Astrocyte (in vitro differentiated cells and primary cell): ENCODE data around the gene LNPK. TPM values are rescaled to one million over a fixed set of nuclear protein-coding genes. Genes with fewer than 3 reads are reported as not detected.

Experiments used
- DNase-seq: peaks from one replicate; pipeline ENCODE4 v3.0.0-alpha.2; 2010; ENCODE audit warnings: low read depth
- FAIRE-seq: peaks from 2 replicates; lab custom pipeline; 2011; peaks lifted over from hg19 to GRCh38; lab: Jason Lieb, UNC
- H2AFZ ChIP-seq: 2 replicates; pipeline ENCODE4 v1.6.0; 2012; ENCODE audit warnings: low read depth, low read length, inconsistent platforms
- H3K27ac ChIP-seq: 2 replicates; pipeline ENCODE4 v1.5.1; 2011; ENCODE audit warnings: low read depth, low read length, inconsistent platforms
- H3K27me3 ChIP-seq: 2 replicates; pipeline ENCODE4 v1.6.0; 2011; ENCODE audit warnings: low read length, inconsistent platforms; ENCODE audit not compliant: insufficient read depth
- H3K36me3 ChIP-seq: 2 replicates; pipeline ENCODE4 v1.5.1; 2011; ENCODE audit warnings: low read length, inconsistent platforms; ENCODE audit not compliant: insufficient read depth
- H3K4me1 ChIP-seq: 2 replicates; pipeline ENCODE4 v1.5.1; 2011; ENCODE audit warnings: low read length, inconsistent platforms; ENCODE audit not compliant: insufficient read depth
- H3K4me2 ChIP-seq: 2 replicates; pipeline ENCODE4 v1.6.0; 2012; ENCODE audit warnings: low read length, inconsistent platforms
- H3K4me3 ChIP-seq: 2 replicates; pipeline ENCODE4 v1.5.1; 2011; ENCODE audit warnings: low read depth, mild to moderate bottlenecking, low read length, inconsistent platforms; ENCODE audit not compliant: insufficient read depth
- H3K79me2 ChIP-seq: 2 replicates; pipeline ENCODE4 v1.6.0; 2012; ENCODE audit warnings: mild to moderate bottlenecking, low read length, inconsistent platforms; ENCODE audit not compliant: insufficient read depth
- H3K9ac ChIP-seq: 2 replicates; pipeline ENCODE4 v1.6.0; 2012; ENCODE audit warnings: mild to moderate bottlenecking, low read length, inconsistent platforms
- H3K9me3 ChIP-seq: 2 replicates; pipeline ENCODE4 v1.5.1; 2012; ENCODE audit warnings: low read depth, mild to moderate bottlenecking, low read length, inconsistent platforms; ENCODE audit not compliant: insufficient read depth
- H4K20me1 ChIP-seq: 2 replicates; pipeline ENCODE4 v1.6.0; 2012; ENCODE audit warnings: low read length, inconsistent platforms; ENCODE audit not compliant: insufficient read depth
- H3K27ac Mint-ChIP-seq: one replicate; pipeline ENCODE4 v1.8.0; 2021; ENCODE audit warnings: mild to moderate bottlenecking, mixed read lengths; ENCODE audit not compliant: unreplicated experiment
- H3K27me3 Mint-ChIP-seq: one replicate; pipeline ENCODE4 v1.8.0; 2021; ENCODE audit warnings: low read depth, mixed read lengths; ENCODE audit not compliant: unreplicated experiment
- H3K36me3 Mint-ChIP-seq: one replicate; pipeline ENCODE4 v1.8.0; 2021; ENCODE audit warnings: low read depth, mixed read lengths; ENCODE audit not compliant: unreplicated experiment
- H3K4me1 Mint-ChIP-seq: one replicate; pipeline ENCODE4 v1.8.0; 2021; ENCODE audit warnings: low read depth, mixed read lengths; ENCODE audit not compliant: unreplicated experiment
- H3K4me3 Mint-ChIP-seq: one replicate; pipeline ENCODE4 v1.8.0; 2021; ENCODE audit warnings: mild to moderate bottlenecking, moderate library complexity, mixed read lengths; ENCODE audit not compliant: unreplicated experiment
- H3K9me3 Mint-ChIP-seq: one replicate; pipeline ENCODE4 v1.8.0; 2021; ENCODE audit warnings: mild to moderate bottlenecking, mixed read lengths; ENCODE audit not compliant: unreplicated experiment
- CTCF ChIP-seq: IDR thresholded peaks from 2 replicates; pipeline ENCODE4 v1.5.1; 2011; ENCODE audit warnings: low read depth, mild to moderate bottlenecking, inconsistent platforms, low read length, moderate library complexity; ENCODE audit not compliant: insufficient read depth
- EZH2 ChIP-seq: IDR thresholded peaks from 2 replicates; pipeline ENCODE4 v1.6.1; 2012; ENCODE audit warnings: mild to moderate bottlenecking, low read length, inconsistent platforms; ENCODE audit not compliant: insufficient read depth
- total RNA-seq: library from RNA; stranded (reverse); gene quantifications from 2 replicates; pipeline ENCODE4 v1.2.1, GENCODE V29; 2021

Gene LNPK
- total RNA-seq, 1 donor from 2014 or later, result 34.8 TPM

- H3K36me3 Mint-ChIP-seq, result no peaks in the 10 kb centered on the region
- FAIRE-seq (no peak), DNase-seq (no peak)
- TF ChIP-seq EZH2 (no peak), CTCF (no peak)
- no peaks in the 10 kb centered on the region for H3K9me3 Mint-ChIP-seq
- no peak overlapping the region for H3K4me3 ChIP-seq
- H3K9ac ChIP-seq, result no peak overlapping the region
- H2AFZ ChIP-seq, result no peak overlapping the region
- H3K4me1 ChIP-seq, result peaks cover 7% of the 10 kb centered on the region
- H3K4me1 Mint-ChIP-seq, result peaks cover 3% of the 10 kb centered on the region
- H4K20me1 ChIP-seq, result peaks cover 4% of the 10 kb centered on the region
- H3K27me3 ChIP-seq, result no peaks in the 10 kb centered on the region
- peaks cover 23% of the 10 kb centered on the region for H3K79me2 ChIP-seq
- no peak overlapping the region for H3K4me3 Mint-ChIP-seq
- no peak overlapping the region for H3K4me2 ChIP-seq
- peaks cover 13% of the 10 kb centered on the region for H3K27me3 Mint-ChIP-seq
- H3K27ac ChIP-seq, result no peak overlapping the region
- no peaks in the 10 kb centered on the region for H3K36me3 ChIP-seq
- no peaks in the 10 kb centered on the region for H3K9me3 ChIP-seq
- H3K27ac Mint-ChIP-seq, result no peak overlapping the region
Observed at GRCh38 chr2:176003958-176004357, 1.9 kb upstream of the LNPK start.

GRCh38 chr2:176002688-176003210 lies 682 bp upstream of the LNPK start:
- H3K36me3 ChIP-seq, result no peaks in the 10 kb centered on the region
- H4K20me1 ChIP-seq, result peaks cover 4% of the 10 kb centered on the region
- peak overlapping the region; percentile 57 for H3K27ac ChIP-seq
- no peaks in the 10 kb centered on the region for H3K9me3 ChIP-seq
- FAIRE-seq (no peak), DNase-seq (peak; percentile 25)
- H3K4me3 ChIP-seq, result peak overlapping the region; percentile 94
- peaks cover 13% of the 10 kb centered on the region for H3K27me3 Mint-ChIP-seq
- no peaks in the 10 kb centered on the region for H3K36me3 Mint-ChIP-seq
- no peaks in the 10 kb centered on the region for H3K9me3 Mint-ChIP-seq
- TF ChIP-seq EZH2 (no peak), CTCF (no peak)
- peak overlapping the region; percentile 93 for H2AFZ ChIP-seq
- no peaks in the 10 kb centered on the region for H3K27me3 ChIP-seq
- peaks cover 7% of the 10 kb centered on the region for H3K4me1 ChIP-seq
- H3K4me2 ChIP-seq, result peak overlapping the region; percentile 92
- peaks cover 3% of the 10 kb centered on the region for H3K4me1 Mint-ChIP-seq
- H3K27ac Mint-ChIP-seq, result peak overlapping the region; percentile 67
- peak overlapping the region; percentile 94 for H3K4me3 Mint-ChIP-seq
- peaks cover 34% of the 10 kb centered on the region for H3K79me2 ChIP-seq
- peak overlapping the region; percentile 89 for H3K9ac ChIP-seq

- no peaks in the 10 kb centered on the region for H3K36me3 ChIP-seq
- Mint-ChIP-seq H3K36me3 (no peaks in the 10 kb centered on the region), H3K4me3 (peak overlapping the region; percentile 94), H3K27ac (peak overlapping the region; percentile 79), H3K4me1 (peaks cover 3% of the 10 kb centered on the region), H3K9me3 (no peaks in the 10 kb centered on the region), H3K27me3 (peaks cover 13% of the 10 kb centered on the region)
- peak overlapping the region; percentile 89 for H3K9ac ChIP-seq
- peaks cover 48% of the 10 kb centered on the region for H3K79me2 ChIP-seq
- FAIRE-seq, result no peak
- H3K27me3 ChIP-seq, result no peaks in the 10 kb centered on the region
- H3K9me3 ChIP-seq, result no peaks in the 10 kb centered on the region
- peak overlapping the region; percentile 94 for H3K4me3 ChIP-seq
- H4K20me1 ChIP-seq, result peaks cover 4% of the 10 kb centered on the region
- H3K27ac ChIP-seq, result peak overlapping the region; percentile 76
- peak; percentile 33 for DNase-seq
- H3K4me2 ChIP-seq, result peak overlapping the region; percentile 92
- peaks cover 7% of the 10 kb centered on the region for H3K4me1 ChIP-seq
- TF ChIP-seq CTCF (no peak), EZH2 (no peak)
- peak overlapping the region; percentile 94 for H2AFZ ChIP-seq
Observed at GRCh38 chr2:176001281-176001915, 669 bp downstream of the LNPK start.
